GM19035 (cell line): Measurements from ENCODE around the gene USP12.
"Not testable (repeated sequence)": the region's sequence is repeated elsewhere in the genome, so short reads cannot be mapped to it uniquely, and the experiment has no call there.

Experiments used
- ATAC-seq: cut with Tn5 transposase; IDR thresholded peaks from one replicate; pipeline ENCODE4 v1.9.1; 2021; ENCODE audit not compliant: unreplicated experiment

The USP12 gene

GRCh38 chr13:27171244-27171826 is at the start of gene USP12:
Gene USP12 (minus strand): TSS chr13:27171811. CDS start chr13:27171639, 172 bp downstream.
- peak; percentile 13 for ATAC-seq

- no peak for ATAC-seq
These were observed 48.0 kb upstream of the USP12 start for GRCh38 chr13:27219611-27220010.

- ATAC-seq, result not testable (repeated sequence)
These were observed 47.2 kb upstream of the USP12 start for GRCh38 chr13:27218861-27219260.

- ATAC-seq, result not testable (repeated sequence)
These were observed 46.2 kb upstream of the USP12 start for GRCh38 chr13:27217791-27218190.

GRCh38 chr13:27213386-27213785 is 41.8 kb upstream of the USP12 start:
- ATAC-seq, result not testable (repeated sequence)

GRCh38 chr13:27211771-27212364 is 40.3 kb upstream of the USP12 start:
- no peak for ATAC-seq

GRCh38 chr13:27211271-27211670 is 39.7 kb upstream of the USP12 start:
- no peak for ATAC-seq

- ATAC-seq, result no peak
These were observed 36.9 kb upstream of the USP12 start for GRCh38 chr13:27208514-27208913.

GRCh38 chr13:27203854-27204253 is 32.2 kb upstream of the USP12 start:
- no peak for ATAC-seq

- ATAC-seq, result no peak
These were observed 31.6 kb upstream of the USP12 start for GRCh38 chr13:27203186-27203585.

GRCh38 chr13:27201661-27202060 is 30.1 kb upstream of the USP12 start:
- ATAC-seq, result no peak

GRCh38 chr13:27200413-27201070 is 28.9 kb upstream of the USP12 start:
- ATAC-seq, result no peak

- no peak for ATAC-seq
These were observed 28.1 kb upstream of the USP12 start for GRCh38 chr13:27199696-27200095.

GRCh38 chr13:27199211-27199610 is 27.6 kb upstream of the USP12 start:
- ATAC-seq, result no peak

GRCh38 chr13:27194895-27195764 is 23.5 kb upstream of the USP12 start:
- no peak for ATAC-seq

GRCh38 chr13:27194209-27194608 is 22.6 kb upstream of the USP12 start:
- ATAC-seq, result no peak

- no peak for ATAC-seq
These were observed 21.9 kb upstream of the USP12 start for GRCh38 chr13:27193496-27193895.

GRCh38 chr13:27192973-27193372 is 21.4 kb upstream of the USP12 start:
- no peak for ATAC-seq

GRCh38 chr13:27192367-27192766 is 20.8 kb upstream of the USP12 start:
- ATAC-seq, result not testable (repeated sequence)

GRCh38 chr13:27189192-27189591 is 17.6 kb upstream of the USP12 start:
- ATAC-seq, result no peak

- no peak for ATAC-seq
These were observed 16.6 kb upstream of the USP12 start for GRCh38 chr13:27188239-27188638.
